HEK293 (cell line): ENCODE results near the gene PRCP.
"Not testable (repeated sequence)": the region's sequence is repeated elsewhere in the genome, so short reads cannot be mapped to it uniquely, and the experiment has no call there.

Experiments used
- CTCF ChIA-PET: fragments of 350-600 bp; formaldehyde crosslinking; extraction: SDS; loops from one replicate; lab custom pipeline; 2021; ENCODE audit warnings: antibody characterized with exemption; lab: Yijun Ruan, JAX
- POLR2A ChIA-PET: fragments of 300-600 bp; formaldehyde crosslinking; extraction: SDS; loops from one replicate; lab custom pipeline; 2020; ENCODE audit warnings: antibody characterized with exemption, inconsistent platforms; lab: Yijun Ruan, JAX
- H3K27ac ChIP-seq: fragments of 200-500 bp; sonication (Bioruptor generic); 2 replicates; pipeline ENCODE4 v1.5.1; 2014; ENCODE audit warnings: low read depth, low read length, control low read depth, inconsistent platforms; ENCODE audit errors: extremely low read depth
- H3K36me3 ChIP-seq, 2 experiments: fragments of 200-500 bp in 1 of 2; sonication (Bioruptor generic) in 1 of 2; 1 replicate in 1 of 2; 2 replicates in 1 of 2; pipeline ENCODE4 v1.5.1; 2014 to 2017; ENCODE audit warnings: inconsistent platforms in 2 of 2, low read length in 2 of 2; ENCODE audit not compliant: control insufficient read depth in 2 of 2, insufficient read depth in 1 of 2
- H3K4me1 ChIP-seq: fragments of 200-500 bp; sonication (Bioruptor generic); 2 replicates; pipeline ENCODE4 v1.5.1; 2014; ENCODE audit warnings: mild to moderate bottlenecking, low read length, inconsistent platforms; ENCODE audit not compliant: control insufficient read depth, insufficient read depth
- H3K4me3 ChIP-seq: 2 replicates; pipeline ENCODE4 v1.5.1; 2011; ENCODE audit warnings: low read depth, mild to moderate bottlenecking, control low read depth, low read length, moderate library complexity
- H3K9me3 ChIP-seq: fragments of 200-500 bp; sonication (Bioruptor generic); 2 replicates; pipeline ENCODE4 v1.5.1; 2014; ENCODE audit warnings: low read depth, low read length, inconsistent platforms; ENCODE audit not compliant: control insufficient read depth, insufficient read depth
- GLIS2 ChIP-seq: fragments of 450-650 bp; formaldehyde crosslinking; IDR thresholded peaks from 2 replicates; pipeline ENCODE4 v1.5.1; 2016; ENCODE audit warnings: missing biosample characterization, missing genetic modification characterization
- PRDM1 ChIP-seq: fragments of 450-650 bp; formaldehyde crosslinking; IDR thresholded peaks from 2 replicates; pipeline ENCODE4; 2016; ENCODE audit warnings: missing biosample characterization, missing genetic modification characterization
- RBAK ChIP-seq: fragments of 450-650 bp; formaldehyde crosslinking; IDR thresholded peaks from 2 replicates; pipeline ENCODE4 v1.5.1; 2016; ENCODE audit warnings: missing biosample characterization, missing genetic modification characterization
- TCF7L2 ChIP-seq: IDR thresholded peaks from 2 replicates; pipeline ENCODE4 v1.6.1; 2011; ENCODE audit warnings: low read depth, mild to moderate bottlenecking, inconsistent platforms, low read length, moderate library complexity, borderline replicate concordance
- ZNF140 ChIP-seq: fragments of 450-650 bp; formaldehyde crosslinking; IDR thresholded peaks from 2 replicates; pipeline ENCODE4 v1.5.1; 2016; ENCODE audit warnings: missing biosample characterization, missing genetic modification characterization
- ZNF184 ChIP-seq: fragments of 450-650 bp; IDR thresholded peaks from 2 replicates; pipeline ENCODE4 v1.5.1; 2018; ENCODE audit warnings: missing biosample characterization, mild to moderate bottlenecking, missing genetic modification characterization
- ZNF221 ChIP-seq: fragments of 450-650 bp; formaldehyde crosslinking; IDR thresholded peaks from 2 replicates; pipeline ENCODE4 v1.5.1; 2017; ENCODE audit warnings: missing biosample characterization, missing genetic modification characterization, borderline replicate concordance
- ZNF248 ChIP-seq: fragments of 450-650 bp; formaldehyde crosslinking; IDR thresholded peaks from 2 replicates; pipeline ENCODE4 v1.5.1; 2017; ENCODE audit warnings: missing biosample characterization, missing genetic modification characterization
- ZNF335 ChIP-seq: fragments of 450-650 bp; formaldehyde crosslinking; conservative IDR thresholded peaks from 2 replicates; pipeline ENCODE4 v1.5.1; 2016; ENCODE audit warnings: missing biosample characterization, missing genetic modification characterization
- ZNF585B ChIP-seq: fragments of 450-650 bp; formaldehyde crosslinking; IDR thresholded peaks from 2 replicates; pipeline ENCODE4 v1.5.1; 2016; ENCODE audit warnings: missing biosample characterization, missing genetic modification characterization
- ZNF600 ChIP-seq: fragments of 450-650 bp; formaldehyde crosslinking; IDR thresholded peaks from 2 replicates; pipeline ENCODE4 v1.5.1; 2016; ENCODE audit warnings: missing biosample characterization, missing genetic modification characterization
- ZNF654 ChIP-seq: fragments of 450-650 bp; formaldehyde crosslinking; IDR thresholded peaks from 2 replicates; pipeline ENCODE4 v1.5.1; 2016; ENCODE audit warnings: low read depth, missing biosample characterization, missing genetic modification characterization
- ZNF76 ChIP-seq: fragments of 450-650 bp; formaldehyde crosslinking; IDR thresholded peaks from 2 replicates; pipeline ENCODE4; 2016; ENCODE audit warnings: low read depth, missing biosample characterization, missing genetic modification characterization, borderline replicate concordance
- TF ChIP-seq, protein P1 (sequence below): fragments of 450-650 bp; formaldehyde crosslinking; IDR thresholded peaks from 2 replicates; pipeline ENCODE4 v1.5.1; 2016; ENCODE audit warnings: missing biosample characterization, missing genetic modification characterization
- TF ChIP-seq, protein P2 (sequence below): fragments of 450-650 bp; formaldehyde crosslinking; IDR thresholded peaks from 2 replicates; pipeline ENCODE4 v1.5.1; 2017; ENCODE audit warnings: missing biosample characterization, missing genetic modification characterization

The PRCP gene

DNA sequence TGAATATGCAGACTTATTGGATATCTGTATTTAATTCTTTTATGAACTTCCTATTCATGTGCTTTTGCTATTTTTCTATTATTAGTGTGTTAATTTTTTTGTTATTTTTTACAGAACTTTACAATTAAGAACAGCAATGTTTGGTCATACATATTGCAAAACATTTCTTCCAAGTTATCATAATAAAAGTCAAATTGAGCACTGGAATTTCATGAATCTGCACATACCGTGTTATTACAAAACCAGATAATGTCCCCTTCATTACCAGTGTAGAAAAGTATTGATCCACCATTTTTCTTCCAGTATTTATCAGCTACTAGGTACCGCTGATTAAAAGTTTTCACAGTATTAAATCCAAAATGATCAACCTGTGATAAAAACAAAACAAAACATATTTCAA, 40.5 kb downstream of the PRCP start (continued):
- TF ChIP-seq, protein P1, sequence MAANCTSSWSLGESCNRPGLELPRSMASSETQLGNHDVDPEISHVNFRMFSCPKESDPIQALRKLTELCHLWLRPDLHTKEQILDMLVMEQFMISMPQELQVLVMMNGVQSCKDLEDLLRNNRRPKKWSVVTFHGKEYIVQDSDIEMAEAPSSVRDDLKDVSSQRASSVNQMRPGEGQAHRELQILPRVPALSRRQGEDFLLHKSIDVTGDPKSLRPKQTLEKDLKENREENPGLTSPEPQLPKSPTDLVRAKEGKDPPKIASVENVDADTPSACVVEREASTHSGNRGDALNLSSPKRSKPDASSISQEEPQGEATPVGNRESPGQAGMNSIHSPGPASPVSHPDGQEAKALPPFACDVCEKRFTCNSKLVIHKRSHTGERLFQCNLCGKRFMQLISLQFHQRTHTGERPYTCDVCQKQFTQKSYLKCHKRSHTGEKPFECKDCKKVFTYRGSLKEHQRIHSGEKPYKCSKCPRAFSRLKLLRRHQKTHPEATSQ = no peak
- TF ChIP-seq GLIS2 (tag by site-specific recombination) = no peak

GRCh38 chr11:82858556-82859091, 41.6 kb downstream of the PRCP start:
- Histone ChIP-seq H3K9me3 (no peaks in the 10 kb centered on the region), H3K36me3 (peaks cover 0 to 3% of the 10 kb centered on the region in 2 experiments; a peak in 1 of 3 replicates), H3K4me3 (no peak overlapping the region), H3K27ac (no peak overlapping the region), H3K4me1 (peaks cover 2% of the 10 kb centered on the region; the same call in 1 of the 2 replicates)
- POLR2A ChIA-PET = no interaction called here
- CTCF ChIA-PET = interaction anchor here (1.1 to 2.8 kb wide), 4 partner anchors 9 to 141 kb away, joined by 3 to 16 read pairs (median 10); partner anchors contain the start of gene FAM181B
- no peak for TF ChIP-seq ZNF140 (tag by site-specific recombination)
- TF ChIP-seq, protein P2, sequence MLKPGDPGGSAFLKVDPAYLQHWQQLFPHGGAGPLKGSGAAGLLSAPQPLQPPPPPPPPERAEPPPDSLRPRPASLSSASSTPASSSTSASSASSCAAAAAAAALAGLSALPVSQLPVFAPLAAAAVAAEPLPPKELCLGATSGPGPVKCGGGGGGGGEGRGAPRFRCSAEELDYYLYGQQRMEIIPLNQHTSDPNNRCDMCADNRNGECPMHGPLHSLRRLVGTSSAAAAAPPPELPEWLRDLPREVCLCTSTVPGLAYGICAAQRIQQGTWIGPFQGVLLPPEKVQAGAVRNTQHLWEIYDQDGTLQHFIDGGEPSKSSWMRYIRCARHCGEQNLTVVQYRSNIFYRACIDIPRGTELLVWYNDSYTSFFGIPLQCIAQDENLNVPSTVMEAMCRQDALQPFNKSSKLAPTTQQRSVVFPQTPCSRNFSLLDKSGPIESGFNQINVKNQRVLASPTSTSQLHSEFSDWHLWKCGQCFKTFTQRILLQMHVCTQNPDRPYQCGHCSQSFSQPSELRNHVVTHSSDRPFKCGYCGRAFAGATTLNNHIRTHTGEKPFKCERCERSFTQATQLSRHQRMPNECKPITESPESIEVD (tag by site-specific recombination) = peak; percentile 66
- peak; percentile 71; the same call in 1 of the 2 replicates for TF ChIP-seq PRDM1 (tag by site-specific recombination)

DNA sequence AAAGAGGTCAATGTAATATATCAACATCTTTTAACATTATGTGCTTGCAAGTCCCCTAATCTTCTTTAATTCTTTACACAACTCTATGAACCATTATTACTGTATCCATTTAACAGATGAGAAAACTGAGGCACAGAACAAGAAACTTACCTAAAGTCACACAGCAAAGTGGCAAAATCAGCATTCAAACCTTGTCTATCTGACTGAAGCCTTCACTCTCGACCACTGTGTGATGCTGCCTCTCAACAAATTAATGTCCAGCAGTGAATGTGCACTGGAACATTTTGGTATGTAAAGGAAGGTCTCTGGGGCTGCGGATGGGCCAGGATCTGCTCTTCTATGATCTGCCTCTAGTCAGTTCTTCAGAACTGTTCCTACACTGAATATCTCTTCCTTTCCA, 42.1 kb downstream of the PRCP start:
- POLR2A ChIA-PET = no interaction called here
- peaks cover 0 to 3% of the 10 kb centered on the region in 2 experiments; a peak in 1 of 3 replicates for H3K36me3 ChIP-seq
- H3K27ac ChIP-seq = no peak overlapping the region
- H3K4me1 ChIP-seq = peaks cover 2% of the 10 kb centered on the region; the same call in 1 of the 2 replicates
- TF ChIP-seq ZNF654 (tag by site-specific recombination) (no peak), ZNF140 (tag by site-specific recombination) (no peak)
- TF ChIP-seq, all 188 proteins: peak for 0
- H3K9me3 ChIP-seq = no peaks in the 10 kb centered on the region
- CTCF ChIA-PET = interaction anchor here (2.1 to 2.7 kb wide), 2 partner anchors 10 to 82 kb away, joined by 7 to 13 read pairs; no protein-coding TSS in a partner anchor
- no peak overlapping the region for H3K4me3 ChIP-seq

GRCh38 chr11:82857145-82857544, 43.1 kb downstream of the PRCP start:
- Histone ChIP-seq H3K9me3 (no peaks in the 10 kb centered on the region), H3K4me1 (peaks cover 2% of the 10 kb centered on the region; the same call in 1 of the 2 replicates), H3K4me3 (no peak overlapping the region), H3K27ac (no peak overlapping the region), H3K36me3 (peaks cover 0 to 3% of the 10 kb centered on the region in 2 experiments; a peak in 1 of 3 replicates)
- ChIA-PET POLR2A (no interaction called here), CTCF (interaction anchor here (0.9 kb wide), 1 partner anchor 10 kb away, joined by 3 read pairs; no protein-coding TSS in a partner anchor)
- TF ChIP-seq ZNF600 (tag by site-specific recombination) = no peak
- no peak for TF ChIP-seq ZNF184 (tag by site-specific recombination)
- TF ChIP-seq ZNF585B (tag by site-specific recombination) = no peak
- no peak for TF ChIP-seq ZNF221 (tag by site-specific recombination)
- TF ChIP-seq ZNF76 (tag by site-specific recombination) = no peak

DNA sequence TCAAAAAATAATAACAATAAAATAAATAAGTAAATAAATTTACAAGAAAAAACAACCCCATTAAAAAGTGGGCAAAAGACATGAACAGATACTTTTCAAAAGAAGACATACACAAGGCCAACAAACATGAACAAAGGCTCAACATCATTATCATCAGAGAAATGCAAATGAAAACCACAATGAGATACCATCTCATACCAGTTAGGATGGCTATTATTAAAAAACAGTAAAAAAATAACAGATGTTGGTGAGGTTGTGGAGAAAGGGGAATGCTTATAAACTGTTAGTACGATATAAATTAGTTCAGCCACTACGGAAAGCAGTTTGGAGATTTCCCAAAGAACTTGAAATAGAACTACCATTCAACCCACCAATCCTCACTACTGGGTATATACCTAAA, 44.6 kb downstream of the PRCP start:
- ChIA-PET POLR2A (no interaction called here), CTCF (interaction anchor here (0.6 to 1.2 kb wide), 2 partner anchors 62 to 80 kb away, joined by 3 to 4 read pairs; no protein-coding TSS in a partner anchor)
- Histone ChIP-seq H3K36me3 (peaks cover 0 to 3% of the 10 kb centered on the region in 2 experiments; a peak in 1 of 3 replicates), H3K27ac (no peak overlapping the region), H3K9me3 (no peaks in the 10 kb centered on the region), H3K4me1 (peaks cover 2% of the 10 kb centered on the region; the same call in 1 of the 2 replicates), H3K4me3 (no peak overlapping the region)
- no peak for TF ChIP-seq RBAK
- no peak for TF ChIP-seq ZNF248 (tag by site-specific recombination)
- no peak for TF ChIP-seq ZNF335
- TF ChIP-seq ZNF585B (tag by site-specific recombination) = no peak
- no peak for TF ChIP-seq TCF7L2

- H3K36me3 ChIP-seq, CTCF ChIA-PET, H3K4me1 ChIP-seq, H3K4me3 ChIP-seq, H3K27ac ChIP-seq, POLR2A ChIA-PET, H3K9me3 ChIP-seq: not testable (repeated sequence)
Observed at GRCh38 chr11:82854916-82855315, 45.3 kb downstream of the PRCP start.
